K562 (cell line): ENCODE results near the gene NUP188. TPM values are rescaled to one million over a fixed set of nuclear protein-coding genes. Genes with fewer than 3 reads are reported as not detected.

ENCODE experiments used
- ATAC-seq: fragments of 200-7000 bp; cut with Tn5 transposase; 3 replicates; pipeline ENCODE4 v1.9.1; 2020; ENCODE audit warnings: moderate library complexity
- BruUV-seq: library from RNA; stranded (reverse); fragments of 400-500 nt; replicated peaks from 2 replicates; lab custom pipeline; 2021; lab: Mats Ljungman, UMichigan
- CTCF ChIA-PET: fragments of 300-600 bp; formaldehyde crosslinking; extraction: SDS; loops from one replicate; lab custom pipeline; 2021; ENCODE audit warnings: low intra/inter-chr PET ratio; lab: Yijun Ruan, JAX
- POLR2A ChIA-PET: fragments of 300-600, 350-650 bp; sonication (Branson Sonifier 250); formaldehyde crosslinking; extraction: SDS; loops from one replicate; lab custom pipeline; 2021; ENCODE audit warnings: antibody characterized with exemption, inconsistent platforms; lab: Yijun Ruan, JAX
- DNase-seq, 4 experiments: peaks; one replicate each; pipeline versions ENCODE4 v3.0.0 to v3.0.0-alpha.2; 2011 to 2018; ENCODE audit warnings: low spot score in 3 of 4, mixed read lengths in 3 of 4; ENCODE audit errors: extremely low read depth in 1 of 4
- FAIRE-seq: peaks from 2 replicates; lab custom pipeline; 2011; peaks lifted over from hg19 to GRCh38; lab: Jason Lieb, UNC
- H2AFZ ChIP-seq: 2 replicates; pipeline ENCODE4 v1.6.0; 2011; ENCODE audit warnings: low read depth, low read length, control low read depth, inconsistent platforms
- H3K27ac ChIP-seq: fragments of 200-600 bp; 3 replicates; pipeline ENCODE4 v1.8.0; 2011; ENCODE audit warnings: low read depth, mild to moderate bottlenecking, control low read depth, inconsistent platforms, low read length, moderate library complexity, mixed read lengths; ENCODE audit errors: extremely low read depth
- H3K27me3 ChIP-seq, 2 experiments: fragments of 300-600 bp in 1 of 2; 2 replicates in 1 of 2; 3 replicates in 1 of 2; pipeline versions ENCODE4 v1.6.0 to v1.8.0; 2011; ENCODE audit warnings: inconsistent platforms in 2 of 2, low read length in 2 of 2, mild to moderate bottlenecking in 1 of 2, mixed read lengths in 1 of 2, moderate library complexity in 1 of 2; ENCODE audit not compliant: control insufficient read depth in 2 of 2, insufficient read depth in 2 of 2
- H3K36me3 ChIP-seq: fragments of 300-600 bp; 3 replicates; pipeline ENCODE4 v1.8.0; 2011; ENCODE audit warnings: mild to moderate bottlenecking, low read length, inconsistent platforms; ENCODE audit not compliant: control insufficient read depth, insufficient read depth
- H3K4me1 ChIP-seq, 2 experiments: fragments of 200-600 bp in 1 of 2; replicated peaks in 1 of 2; 2 replicates in 1 of 2; 3 replicates in 1 of 2; pipeline versions ENCODE4 v1.5.1 to v1.8.0; 2011; ENCODE audit warnings: inconsistent platforms in 2 of 2, low read length in 2 of 2, mild to moderate bottlenecking in 1 of 2, mixed read lengths in 1 of 2, moderate library complexity in 1 of 2; ENCODE audit not compliant: control insufficient read depth in 2 of 2, insufficient read depth in 2 of 2
- H3K4me2 ChIP-seq: 2 replicates; pipeline ENCODE4 v1.6.1; 2011; ENCODE audit warnings: low read length, control low read depth, inconsistent platforms, mixed read lengths; ENCODE audit not compliant: insufficient read depth
- H3K4me3 ChIP-seq: fragments of 200-600 bp; sonication (generic), shearing (Covaris generic); 2 replicates; pipeline ENCODE4 v1.5.1; 2016; ENCODE audit warnings: control low read depth, inconsistent platforms
- H3K79me2 ChIP-seq: fragments of 200-600 bp; 3 replicates; pipeline ENCODE4 v1.8.0; 2011; ENCODE audit warnings: low read length, inconsistent platforms; ENCODE audit not compliant: control insufficient read depth, insufficient read depth
- H3K9ac ChIP-seq, 2 experiments: 2 replicates each; pipeline versions ENCODE4 v1.6.0 to v1.6.1; 2011; ENCODE audit warnings: low read depth in 2 of 2, low read length in 2 of 2, control low read depth in 1 of 2, inconsistent platforms in 1 of 2, mild to moderate bottlenecking in 1 of 2, mixed read lengths in 1 of 2; ENCODE audit not compliant: insufficient read depth in 1 of 2
- H3K9me1 ChIP-seq: one replicate; pipeline ENCODE4 v1.6.0; 2011; ENCODE audit warnings: inconsistent platforms, mild to moderate bottlenecking, low read length, moderate library complexity; ENCODE audit not compliant: control insufficient read depth, insufficient read depth
- H3K9me3 ChIP-seq: replicated peaks from 2 replicates; pipeline ENCODE4 v1.5.1; 2011; ENCODE audit warnings: low read depth, low read length, inconsistent platforms; ENCODE audit not compliant: control insufficient read depth, insufficient read depth
- H4K20me1 ChIP-seq: replicated peaks from 2 replicates; pipeline ENCODE4 v1.6.1; 2011; ENCODE audit warnings: low read length, inconsistent platforms, mixed read lengths; ENCODE audit not compliant: control insufficient read depth, insufficient read depth
- EZH2 ChIP-seq: IDR thresholded peaks from 2 replicates; pipeline ENCODE4 v1.6.1; 2012; ENCODE audit warnings: low read depth, mild to moderate bottlenecking, inconsistent platforms, low read length, borderline replicate concordance
- GABPB1 ChIP-seq: sonication (generic); formaldehyde crosslinking; IDR thresholded peaks from 2 replicates; pipeline ENCODE4 v1.8.0; 2022; ENCODE audit warnings: mild to moderate bottlenecking, missing genetic modification reagents
- HMGN3 ChIP-seq: IDR thresholded peaks from 2 replicates; pipeline ENCODE4 v1.6.1; 2011; ENCODE audit warnings: borderline replicate concordance, low read depth, mild to moderate bottlenecking, mixed read lengths, low read length; ENCODE audit not compliant: insufficient read length; ENCODE audit errors: extremely low read depth
- NFRKB ChIP-seq: fragments of 450-650 bp; IDR thresholded peaks from 2 replicates; pipeline ENCODE4 v1.6.1; 2016; ENCODE audit warnings: low read depth
- PRDM10 ChIP-seq: fragments of 450-650 bp; IDR thresholded peaks from 2 replicates; pipeline ENCODE4 v1.6.1; 2018; ENCODE audit not compliant: partially characterized antibody
- RCOR1 ChIP-seq, 2 experiments: IDR thresholded peaks; 2 replicates each; pipeline ENCODE4 v1.6.1; 2012; ENCODE audit warnings: low read depth in 2 of 2, low read length in 2 of 2, borderline replicate concordance in 1 of 2, improper control_type of control experiment in 1 of 2
- RERE ChIP-seq: sonication (generic); formaldehyde crosslinking; IDR thresholded peaks from 2 replicates; pipeline ENCODE4 v1.8.0; 2023; ENCODE audit warnings: missing genetic modification reagents, mild to moderate bottlenecking, borderline replicate concordance
- SOX6 ChIP-seq: fragments of 450-650 bp; IDR thresholded peaks from 2 replicates; pipeline ENCODE4 v1.6.1; 2014; ENCODE audit warnings: mild to moderate bottlenecking
- STAT5A ChIP-seq: IDR thresholded peaks from 2 replicates; pipeline ENCODE4 v1.6.1; 2012; ENCODE audit warnings: low read length, inconsistent platforms, borderline replicate concordance
- USF1 ChIP-seq: sonication (generic); formaldehyde crosslinking; IDR thresholded peaks from 2 replicates; pipeline ENCODE4 v1.9.0; 2022; ENCODE audit warnings: mild to moderate bottlenecking, missing genetic modification reagents
- ZNF384 ChIP-seq: IDR thresholded peaks from 2 replicates; pipeline ENCODE4 v1.6.1; 2012; ENCODE audit warnings: low read depth, low read length, improper control_type of control experiment
- WGBS: fragments of 100-300 bp; shearing (Covaris generic); methylation state at CpG from one replicate; pipeline ENCODE4 v1.1.6; 2016; ENCODE audit warnings: low coverage, mixed read lengths; ENCODE audit not compliant: insufficient coverage; ENCODE audit errors: missing lambda C conversion rate; 5-methylcytosine and 5-hydroxymethylcytosine counted together
- in situ Hi-C: fragments of 300-500 bp; cut with MboI; formaldehyde crosslinking; loops from 4 replicates; pipeline ENCODE4 v1.15.0; 2018; ENCODE audit warnings: inconsistent platforms, mixed read lengths
- intact Hi-C: fragments of 100-400 bp; cut with micrococcal nuclease; formaldehyde crosslinking; loops from 2 replicates; pipeline ENCODE4 v1.14.2; 2022
- polyA plus RNA-seq, 8 experiments: library from polyadenylated mRNA; depleted of rRNA in 4 of 8; stranded (reverse) in 5 of 8; unstranded in 3 of 8; fragments of >200 nt; fragmentation: Nextera tagmentation in 2 of 8; fragmentation: Illumina TruSeq in 1 of 8; extraction: Ambion mirVana in 2 of 8; extraction: Trizol in 1 of 8; gene quantifications; 2 replicates each; pipeline versions ENCODE4 v1.2.1 to v1.2.3, GENCODE V29; 2011 to 2014; ENCODE audit warnings: inconsistent platforms in 1 of 8, missing spikeins in 1 of 8
- total RNA-seq, 7 experiments: library from RNA; depleted of rRNA in 6 of 7; stranded (reverse); fragments of >200 nt in 6 of 7; fragmentation: Illumina TruSeq in 2 of 7; extraction: Trizol in 2 of 7; gene quantifications; 2 replicates each; pipeline versions ENCODE4 v1.2.1 to v1.2.3, GENCODE V29; 2011 to 2021; ENCODE audit warnings: low replicate concordance in 1 of 7

The NUP188 gene
- total and polyA plus RNA-seq, 9 of the 15 experiments (the other 6 are each of a cell fraction or from before 2014, with no cell fraction given): 11.7 to 135 (median 70.6) TPM

GRCh38 chr9:128920381-128921058 is 27.0 kb upstream of the NUP188 start, which contains the start of gene PHYHD1:
TSS of gene PHYHD1 (plus strand) at chr9:128920982. CDS start at chr9:128922324, 1,342 bp downstream.
- Histone ChIP-seq H3K27me3 (no peaks in the 10 kb centered on the region; a peak in 1 of 5 replicates), H3K9me1 (no peaks in the 10 kb centered on the region), H3K79me2 (no peaks in the 10 kb centered on the region), H4K20me1 (no peaks in the 10 kb centered on the region), H2AFZ (peak within 1 kb of the TSS; percentile 72), H3K27ac (no peak within 1 kb of the TSS), H3K9ac (peak within 1 kb of the TSS in 1 of 2 experiments; percentile 85; a peak in 2 of 4 replicates), H3K9me3 (no peaks in the 10 kb centered on the region), H3K4me2 (no peak within 1 kb of the TSS), H3K4me3 (no peak within 1 kb of the TSS), H3K36me3 (peaks cover 22% of the 10 kb centered on the region; the same call in 2 of the 3 replicates), H3K4me1 (peaks cover 0 to 30% of the 10 kb centered on the region in 2 experiments; a peak in 4 of 5 replicates)
- ChIA-PET POLR2A (interaction anchor here (0.6 to 0.8 kb wide), 2 partner anchors 12 to 227 kb away, joined by 3 read pairs; no protein-coding TSS in a partner anchor), CTCF (interaction anchor here (0.6 kb wide), 1 partner anchor 39 kb away, joined by 3 read pairs; the partner anchor contains the start of genes KYAT1 and LRRC8A)
- DNase-seq (no peak), ATAC-seq (no peak), FAIRE-seq (no peak)
- 67% methylated on average over 13 of the region's 13 CpGs for WGBS
- no TSS peak for BruUV-seq
- in situ Hi-C loops (no loop called here), intact Hi-C loops (no loop called here)
- TF ChIP-seq SOX6: no peak
- TF ChIP-seq EZH2: no peak
- no peak for TF ChIP-seq RERE (CRISPR knock-in tag)
- no peak for TF ChIP-seq HMGN3
- no peak for TF ChIP-seq GABPB1 (CRISPR knock-in tag)
- TF ChIP-seq PRDM10: no peak
- no peak for TF ChIP-seq RCOR1 (IDR thresholded peaks at IDR 0.05; ENCODE audit: borderline replicate concordance in 1 of 2, low read depth in 2 of 2, low read length in 2 of 2)
- no peak for TF ChIP-seq USF1
- no peak for TF ChIP-seq ZNF384
- TF ChIP-seq NFRKB: no peak
- TF ChIP-seq STAT5A: no peak
